Measurements from ENCODE around the gene BMPR1B.

The BMPR1B gene

DNA sequence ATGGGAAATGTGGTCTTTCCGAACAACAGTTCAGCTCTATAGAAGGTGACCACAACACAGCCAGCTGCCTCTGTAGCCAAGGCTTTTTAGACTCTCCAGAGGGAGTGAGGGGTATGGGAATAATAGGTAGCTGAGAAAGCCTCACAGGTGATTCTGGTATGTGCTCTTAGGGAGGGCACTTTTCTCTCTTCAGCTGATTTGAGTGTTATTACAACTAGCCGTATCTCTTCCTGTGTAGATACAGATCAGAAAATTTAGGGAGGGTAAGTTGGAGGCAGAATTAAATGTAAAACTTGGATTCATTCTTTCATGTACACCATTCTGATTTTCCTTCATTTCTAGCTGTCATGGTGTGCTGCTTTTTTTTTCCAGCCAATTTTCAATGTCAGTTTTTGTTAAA is 154.9 kb downstream of the BMPR1B start:
- no peak for DNase-seq (ENCODE audit: low spot score)

DNA sequence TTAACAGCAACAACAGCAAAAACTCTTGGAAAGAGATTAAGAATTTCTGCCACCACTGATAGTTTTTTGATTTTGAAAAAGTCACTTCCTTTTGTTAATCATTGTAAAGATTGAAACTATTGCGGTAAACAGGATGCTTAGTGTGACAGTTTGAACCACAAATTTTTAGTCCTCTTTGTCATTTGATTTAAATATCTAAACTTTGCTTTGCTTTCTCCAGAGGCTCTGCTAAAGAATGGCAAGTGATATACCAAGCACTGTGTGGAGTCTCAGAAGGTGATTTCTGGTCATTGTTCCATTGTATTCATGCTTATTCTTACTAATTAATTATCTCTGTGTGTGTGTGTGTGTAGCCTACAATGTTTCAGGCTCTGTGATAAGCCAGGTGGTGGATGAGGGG is 155.6 kb downstream of the BMPR1B start:
- DNase-seq (ENCODE audit: low spot score): no peak

DNA sequence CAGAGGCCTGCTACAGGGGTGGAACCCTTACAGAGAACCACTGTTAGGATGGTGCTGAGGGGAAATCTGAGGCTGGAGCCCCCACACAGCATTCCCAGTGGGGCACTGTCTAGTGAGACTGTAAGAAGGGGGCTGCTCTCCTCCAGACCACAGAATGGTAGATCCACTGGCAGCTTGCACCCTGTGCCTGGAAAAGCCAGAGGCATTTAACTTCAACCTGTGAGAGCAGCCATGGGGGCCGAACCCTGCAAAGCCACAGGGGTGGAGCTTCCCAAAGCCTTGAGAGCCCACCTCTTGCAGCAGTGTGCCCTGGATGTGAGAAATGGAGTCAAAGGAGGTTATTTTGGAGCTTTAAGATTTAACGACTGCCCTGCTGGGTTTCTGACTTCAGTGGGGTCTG is 159.4 kb downstream of the BMPR1B start:
- no peak for DNase-seq (ENCODE audit: low spot score)

DNA sequence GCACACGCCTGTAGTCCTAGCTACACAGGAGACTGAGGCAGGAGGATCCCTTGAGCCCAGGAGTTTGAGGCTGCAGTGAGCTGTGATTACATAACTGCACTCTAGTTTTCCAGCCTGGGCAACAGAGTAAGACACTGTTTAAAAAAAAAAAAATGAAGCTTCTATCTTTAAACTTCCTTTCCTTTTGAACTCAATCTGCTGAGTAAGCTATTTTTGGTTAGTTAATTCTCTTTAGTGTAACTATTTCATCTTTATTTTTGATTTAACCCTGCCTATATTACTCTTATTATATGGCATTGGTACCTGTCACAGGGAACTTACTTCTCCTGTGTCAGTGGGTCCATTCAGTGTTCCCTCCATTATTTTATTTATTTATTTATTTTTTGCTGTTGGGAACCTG is 160.8 kb downstream of the BMPR1B start:
- no peak for DNase-seq (ENCODE audit: low spot score)

DNA sequence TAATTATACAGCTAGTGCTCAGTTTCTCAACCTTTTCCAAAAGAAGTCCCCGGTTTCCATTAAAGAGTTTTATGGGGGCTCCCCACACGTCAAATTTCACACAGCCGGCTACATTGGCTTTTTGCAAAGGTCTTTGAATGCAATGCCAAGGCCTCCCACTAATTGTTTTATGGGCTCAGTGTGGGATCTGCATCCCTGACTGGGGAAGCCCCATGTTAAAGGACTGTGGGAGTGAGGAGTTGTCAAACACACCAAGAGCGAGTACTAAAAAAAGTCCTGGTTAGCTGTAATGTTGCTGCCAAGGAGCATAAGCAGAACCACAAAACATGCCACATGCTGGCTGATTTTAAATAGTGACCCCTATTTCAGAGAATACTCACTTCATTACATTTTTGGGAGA is 162.6 kb downstream of the BMPR1B start:
- no peak for DNase-seq (ENCODE audit: low spot score)

DNA sequence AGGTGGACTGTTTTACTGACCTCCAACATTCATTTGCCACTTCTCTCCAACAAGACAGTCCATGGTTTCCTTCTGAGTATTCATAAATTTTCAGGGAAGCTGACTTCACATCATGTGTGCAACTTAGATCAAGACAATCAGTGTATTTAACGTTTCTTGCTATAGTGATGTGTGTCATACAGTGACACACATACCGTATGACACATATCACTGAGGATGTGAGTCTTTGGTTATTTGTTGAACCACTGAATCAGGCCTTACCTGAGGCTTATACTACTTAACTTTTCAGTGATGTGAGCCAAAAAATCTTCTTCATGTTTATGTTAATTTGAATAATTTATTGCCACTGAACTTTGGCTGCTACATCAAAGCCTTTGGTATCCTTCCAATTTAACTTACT is 166.8 kb downstream of the BMPR1B start:
- DNase-seq (ENCODE audit: low spot score): no peak

DNA sequence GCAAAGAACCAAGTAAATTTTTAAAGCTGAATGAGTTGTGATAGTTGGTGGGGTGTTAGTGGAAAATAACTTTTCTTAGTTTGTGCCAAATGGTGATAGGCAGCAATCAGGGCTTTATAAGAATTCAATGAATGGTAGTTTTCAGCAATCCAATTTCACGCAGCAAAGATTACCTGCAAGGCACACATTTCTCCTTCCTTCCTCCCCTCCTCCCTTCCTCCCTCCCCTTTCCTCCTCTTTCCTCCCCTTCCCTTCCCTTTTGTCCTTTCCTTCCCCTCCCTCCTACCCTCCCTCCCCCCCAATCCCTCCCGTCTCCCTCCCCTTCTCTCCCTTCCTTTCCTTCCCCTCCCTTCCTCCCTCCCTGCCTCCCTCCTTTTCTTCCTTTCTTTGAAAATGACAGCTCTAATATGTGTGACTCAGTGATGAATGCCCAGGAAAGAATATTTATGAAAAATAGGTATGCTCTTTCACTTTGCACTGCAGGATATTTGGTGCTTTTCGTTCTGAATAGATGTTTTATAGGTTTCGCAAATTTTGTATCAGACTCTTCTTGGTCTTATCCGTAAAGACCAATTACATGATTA is 168.1 kb downstream of the BMPR1B start:
- no peak for DNase-seq (ENCODE audit: low spot score)

DNA sequence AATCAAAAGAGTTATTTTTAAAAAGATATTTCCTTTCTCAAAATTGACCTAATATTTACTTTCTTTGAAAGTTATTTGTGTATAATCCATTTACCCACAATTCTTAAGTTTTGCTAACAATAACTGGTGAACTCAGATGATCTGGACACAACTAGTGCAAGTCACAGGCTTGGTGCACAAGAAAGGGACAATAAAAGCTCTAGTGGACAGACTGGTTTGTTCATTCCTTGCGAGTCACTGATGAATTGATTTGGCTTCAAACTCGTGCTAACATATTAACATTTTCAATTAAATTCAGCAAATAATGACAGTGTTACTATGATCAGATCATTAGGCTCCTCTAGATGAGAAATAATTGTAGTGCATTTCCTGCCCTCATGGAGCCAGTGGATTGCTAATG is 169.2 kb downstream of the BMPR1B start:
- no peak for DNase-seq (ENCODE audit: low spot score)

DNA sequence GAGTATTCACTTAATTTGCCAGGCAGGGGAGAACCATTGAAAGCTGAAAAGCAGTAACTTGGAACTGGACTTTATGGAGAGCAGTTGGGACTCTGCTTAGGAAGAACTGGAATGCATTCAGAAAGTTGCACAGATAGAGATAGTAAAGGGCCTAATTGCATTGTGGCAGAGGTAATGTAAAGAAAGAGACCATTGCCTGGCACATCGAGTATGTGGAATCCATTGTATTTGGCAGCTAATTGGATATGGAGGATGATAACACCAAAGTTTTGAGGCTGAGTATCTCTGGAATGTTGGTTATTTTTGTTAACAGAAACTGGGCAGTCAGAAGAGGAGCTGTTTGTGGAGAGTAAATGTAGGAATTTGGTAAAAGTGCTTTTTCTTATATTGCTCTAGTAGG is 169.9 kb downstream of the BMPR1B start:
- no peak for DNase-seq (ENCODE audit: low spot score)

DNA sequence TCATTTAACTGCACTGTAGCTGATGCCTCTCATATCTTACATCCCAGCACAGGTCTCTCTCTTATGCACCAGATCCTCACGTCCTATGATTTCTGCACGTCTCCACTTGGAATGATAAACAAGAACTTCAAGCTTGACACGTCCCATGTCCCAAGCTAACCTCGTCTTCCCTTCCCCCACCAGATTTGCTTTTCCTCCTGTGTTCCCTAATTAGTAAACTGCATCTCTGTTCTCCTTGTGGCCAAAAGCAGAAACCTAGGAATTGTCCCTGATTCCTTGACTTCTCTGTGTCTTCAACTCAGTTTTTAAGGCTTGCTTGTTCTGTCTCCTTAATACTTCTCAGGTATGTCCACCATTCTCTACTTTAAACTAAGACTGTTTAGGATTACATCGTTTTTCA is 171.9 kb downstream of the BMPR1B start:
- no peak for DNase-seq (ENCODE audit: low spot score)

DNA sequence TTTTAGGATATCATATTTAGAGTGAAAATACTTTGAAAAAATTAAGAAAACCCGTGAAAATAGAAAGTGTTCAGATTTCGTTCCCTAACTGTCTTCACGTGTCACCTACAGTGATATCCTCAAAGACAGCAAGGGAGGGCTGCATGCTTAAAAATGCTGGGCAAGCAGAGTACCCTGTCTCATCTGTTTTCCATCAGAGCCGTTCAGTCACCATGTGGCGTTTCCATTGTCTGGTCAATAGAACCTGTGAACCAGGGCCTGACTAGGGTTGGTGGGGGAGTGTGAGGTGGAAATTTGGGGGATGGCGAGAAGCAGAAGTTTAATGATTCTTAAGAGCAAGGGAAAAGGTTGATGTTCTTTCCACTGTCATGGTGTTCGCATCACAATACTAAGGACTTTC is 173.9 kb downstream of the BMPR1B start:
- DNase-seq (ENCODE audit: low spot score): no peak

DNA sequence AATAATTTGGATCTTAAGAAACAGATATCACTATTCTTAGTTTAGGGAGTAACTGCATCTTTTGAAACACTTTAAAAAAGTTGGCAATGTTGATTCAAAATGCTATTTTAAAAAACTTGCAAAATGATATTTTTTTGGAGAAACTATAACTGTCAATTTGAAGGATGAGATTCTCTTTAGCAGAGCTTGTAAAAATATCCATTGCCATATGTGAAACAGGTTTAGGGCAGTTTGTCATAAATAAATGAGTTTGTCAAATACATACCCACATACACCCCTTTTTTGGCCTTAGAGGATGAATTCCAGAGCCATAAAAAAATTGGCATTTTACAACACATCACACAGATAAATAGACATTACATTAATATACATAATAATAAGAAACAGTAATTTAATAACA is 174.6 kb downstream of the BMPR1B start:
- no peak for DNase-seq (ENCODE audit: low spot score)

DNA sequence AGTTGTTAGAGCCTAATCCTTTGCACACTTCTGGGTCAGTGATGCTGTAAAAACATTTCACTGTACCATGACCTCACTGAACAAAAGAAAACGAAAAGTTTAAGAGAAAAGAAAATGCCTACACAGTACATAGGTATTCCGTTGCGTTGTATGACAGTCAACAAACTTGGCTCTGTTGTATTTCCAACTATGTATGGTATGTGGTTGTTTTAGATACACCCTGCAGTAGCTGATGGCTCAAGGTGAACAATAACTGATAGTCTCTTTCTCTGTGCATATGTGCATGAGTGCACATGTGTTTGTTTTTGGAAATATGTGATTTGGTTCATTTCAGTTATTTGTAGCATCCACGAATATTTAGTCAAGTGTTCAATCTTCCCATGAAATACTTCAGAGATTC is 176.0 kb downstream of the BMPR1B start:
- DNase-seq (ENCODE audit: low spot score): no peak

DNA sequence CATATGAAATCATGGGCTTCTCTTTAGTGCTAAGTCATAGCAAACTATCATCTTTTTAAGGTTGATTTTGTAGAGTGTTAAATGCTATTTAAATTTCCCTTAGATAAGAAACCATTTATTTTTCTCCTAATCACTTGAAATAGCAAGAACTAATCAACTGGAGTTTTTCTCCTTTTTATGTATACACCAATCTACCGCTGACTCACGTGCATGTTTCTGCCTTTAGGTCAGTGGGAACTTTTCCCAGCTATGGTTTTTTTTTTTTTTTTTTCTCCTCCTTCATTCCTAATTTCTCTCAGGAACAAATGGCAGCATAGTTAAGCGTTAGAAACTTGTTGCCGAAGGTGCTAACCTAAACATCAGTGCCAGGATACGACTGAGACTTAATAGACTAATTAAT is 176.4 kb downstream of the BMPR1B start:
- DNase-seq (ENCODE audit: low spot score): no peak

DNA sequence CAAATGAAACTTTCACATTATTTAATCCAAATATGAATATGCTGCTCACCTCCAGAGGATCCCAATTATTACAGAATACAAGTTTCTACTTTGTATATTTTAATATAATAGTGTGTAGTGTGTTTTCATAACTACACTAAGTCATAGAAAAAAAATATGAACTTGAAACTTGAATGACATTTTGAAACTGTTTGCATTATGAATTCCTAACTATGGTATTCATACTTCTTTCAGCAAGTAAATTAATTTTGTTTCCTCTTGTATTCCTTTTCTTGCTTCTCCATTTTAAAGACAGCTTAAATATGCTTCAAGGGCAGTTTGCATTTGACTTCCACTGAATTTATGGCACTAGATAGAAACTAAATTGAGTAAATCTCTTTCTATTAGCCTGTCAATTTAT is 177.1 kb downstream of the BMPR1B start:
- no peak for DNase-seq (ENCODE audit: low spot score)

DNA sequence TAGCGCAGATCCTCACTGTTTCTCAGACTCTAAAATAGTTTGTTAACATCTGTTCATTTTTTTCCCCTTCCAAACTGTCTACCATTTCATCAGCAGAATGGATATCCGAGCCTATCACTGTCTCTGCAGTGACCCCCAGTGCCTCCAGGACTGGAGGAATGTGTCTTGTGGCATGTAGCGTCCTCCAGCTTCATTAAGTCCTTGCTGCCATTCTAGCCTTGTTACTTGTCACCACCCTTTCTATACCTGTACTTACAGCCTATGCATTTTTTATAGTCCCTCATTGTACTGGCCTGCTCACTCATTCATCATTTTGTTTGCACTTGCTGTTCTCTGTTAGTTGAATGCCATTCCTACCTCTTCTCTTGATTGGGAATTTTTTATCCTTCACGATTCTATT is 179.1 kb downstream of the BMPR1B start:
- DNase-seq (ENCODE audit: low spot score): no peak

DNA sequence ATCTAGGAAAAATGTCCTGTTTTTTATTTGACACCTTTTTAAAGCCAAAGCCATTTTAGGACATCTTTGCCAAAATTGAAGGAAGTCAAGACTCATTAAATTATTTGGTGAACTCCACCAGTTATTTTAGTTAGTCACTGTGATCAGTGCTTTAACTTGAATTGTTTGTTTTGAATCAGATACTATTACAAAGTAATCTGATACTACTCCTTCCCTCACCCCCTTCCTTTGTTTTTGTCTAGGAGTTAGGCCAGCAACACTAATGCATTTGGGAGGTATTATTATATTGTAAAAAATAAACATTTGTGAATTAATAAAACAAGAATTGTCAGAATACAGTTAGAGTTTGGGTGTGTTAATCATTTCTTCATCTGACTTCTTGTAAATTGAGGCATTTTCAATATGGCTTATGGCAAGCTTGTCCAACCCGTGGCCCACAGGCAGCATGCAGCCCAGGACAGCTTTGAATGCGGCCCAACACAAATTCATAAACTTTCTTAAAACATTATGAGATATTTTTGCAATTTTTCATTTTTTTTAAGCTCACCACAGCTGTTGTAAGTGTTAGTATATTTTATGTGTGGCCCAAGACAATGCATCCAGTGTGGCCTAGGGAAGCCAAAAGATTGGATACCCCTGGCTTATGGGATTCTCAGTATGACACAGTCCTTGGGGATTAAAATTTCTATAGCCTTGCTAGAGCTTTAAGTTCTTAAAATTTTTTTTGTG is 182.2 kb downstream of the BMPR1B start:
- no peak for DNase-seq (ENCODE audit: low spot score)

DNA sequence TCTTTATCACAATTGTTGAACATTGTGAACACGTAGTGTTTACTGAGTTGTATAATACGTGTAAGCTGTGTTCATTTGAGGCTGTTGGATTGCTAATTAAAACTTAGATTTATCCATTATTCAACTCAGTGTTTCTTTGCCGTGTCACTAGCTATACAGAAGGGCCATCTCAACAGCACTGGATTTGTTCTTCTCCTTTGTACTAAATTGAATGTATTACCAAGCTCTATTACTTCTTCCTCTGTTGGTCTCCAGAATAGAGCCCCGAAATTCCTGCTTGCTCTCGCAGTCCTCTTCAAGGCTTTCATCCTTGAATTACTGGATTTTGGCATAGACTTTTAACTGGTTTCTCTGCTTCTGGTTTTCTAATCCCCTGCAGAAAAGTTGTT is 182.8 kb downstream of the BMPR1B start:
- no peak for DNase-seq (ENCODE audit: low spot score)

DNA sequence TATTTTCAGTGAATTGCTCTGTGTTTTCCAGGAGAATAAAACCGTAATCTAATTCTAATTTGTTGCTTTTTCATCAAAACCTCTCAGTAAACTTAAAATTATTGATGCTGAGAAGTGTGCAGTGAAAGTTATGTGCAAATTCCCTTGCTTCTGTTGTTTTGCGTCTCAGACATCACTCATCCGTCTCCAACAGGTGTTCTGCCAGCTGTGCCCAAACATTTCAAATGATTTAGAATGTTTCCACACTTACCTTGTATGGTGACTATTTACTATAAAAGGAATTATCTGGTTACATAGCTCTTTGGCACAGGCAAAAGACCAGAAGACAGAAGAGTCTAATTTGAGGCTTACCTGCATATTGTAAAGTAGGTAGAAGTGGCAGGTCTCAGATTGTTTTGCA is 184.0 kb downstream of the BMPR1B start:
- DNase-seq (ENCODE audit: low spot score): no peak

DNA sequence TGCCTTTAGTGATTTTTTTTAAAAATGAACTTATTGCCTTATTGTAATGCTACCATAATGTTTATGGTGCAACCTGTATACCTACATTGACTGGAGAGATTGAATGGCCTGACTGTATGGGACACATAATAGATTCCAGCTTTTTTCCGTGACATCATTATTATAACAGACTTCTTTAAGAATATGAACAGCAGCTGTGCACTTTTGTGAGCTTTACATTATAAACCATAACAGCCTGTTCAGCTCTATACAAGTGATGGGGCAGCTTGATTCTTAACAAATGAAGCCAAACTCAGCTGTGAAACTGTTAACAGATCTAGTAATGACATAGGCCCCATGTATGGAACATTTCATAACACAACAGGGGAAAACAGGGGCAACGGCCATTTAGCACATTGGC is 187.0 kb downstream of the BMPR1B start:
- no peak for DNase-seq (ENCODE audit: low spot score)

DNA sequence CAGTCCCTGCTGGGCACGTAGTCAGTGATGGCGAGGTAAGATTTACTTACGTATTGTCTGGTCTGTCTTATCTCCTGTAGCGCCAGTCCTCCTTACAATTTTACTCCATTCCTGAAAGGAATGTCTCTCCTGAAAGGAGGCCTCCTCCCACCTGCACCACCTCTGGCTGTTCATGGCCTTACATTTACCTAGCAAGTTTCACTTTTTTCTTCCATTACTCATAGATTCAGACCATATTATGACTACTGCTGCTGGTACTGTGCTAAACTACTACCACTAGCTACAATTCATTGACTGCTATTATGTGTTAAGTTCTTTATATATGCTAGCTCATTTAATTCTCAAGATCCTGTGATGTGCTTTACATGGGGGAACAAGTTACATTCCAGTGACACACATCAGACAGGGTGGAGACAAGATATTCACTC is 189.9 kb downstream of the BMPR1B start:
- peak; percentile 36 for DNase-seq (ENCODE audit: low spot score)

DNA sequence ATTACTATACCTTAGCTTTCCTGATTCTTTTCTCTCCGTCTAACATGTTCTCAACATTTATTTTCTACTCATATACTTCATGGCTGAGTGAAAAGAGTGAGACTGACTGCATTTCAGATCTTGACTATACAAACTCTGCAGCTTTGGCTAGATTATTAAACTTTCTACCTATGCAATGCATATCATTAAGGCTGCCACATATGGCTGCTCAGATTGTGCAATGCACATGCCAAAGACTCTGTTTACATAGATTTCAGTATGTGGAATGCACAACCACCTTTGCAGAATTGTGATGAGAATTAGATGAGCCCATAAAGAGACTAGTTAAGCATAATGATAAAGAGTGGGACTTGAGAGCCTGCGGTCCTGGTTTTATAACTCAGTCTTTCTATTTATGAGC is 196.5 kb downstream of the BMPR1B start:
- DNase-seq (ENCODE audit: low spot score): no peak

DNA sequence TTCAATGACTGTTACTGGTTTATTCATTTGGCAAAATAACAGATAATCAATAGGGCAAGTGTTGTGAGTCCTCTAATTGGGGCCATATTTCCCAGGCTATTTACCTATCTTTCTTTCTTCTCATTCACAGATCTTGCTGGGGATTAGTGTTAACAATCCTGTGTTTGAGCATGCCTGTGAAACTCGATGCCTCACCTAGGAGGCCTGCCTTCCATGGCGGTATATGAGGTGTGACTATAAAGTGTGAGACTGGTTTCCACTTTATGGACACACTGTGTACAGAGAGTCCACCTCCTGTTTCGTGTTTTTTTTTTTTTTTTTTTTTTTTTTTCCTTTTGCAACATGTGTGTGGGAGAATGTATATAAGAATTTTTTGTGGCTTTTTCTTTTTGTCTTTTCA is 199.3 kb downstream of the BMPR1B start:
- DNase-seq (ENCODE audit: low spot score): peak; percentile 21

DNA sequence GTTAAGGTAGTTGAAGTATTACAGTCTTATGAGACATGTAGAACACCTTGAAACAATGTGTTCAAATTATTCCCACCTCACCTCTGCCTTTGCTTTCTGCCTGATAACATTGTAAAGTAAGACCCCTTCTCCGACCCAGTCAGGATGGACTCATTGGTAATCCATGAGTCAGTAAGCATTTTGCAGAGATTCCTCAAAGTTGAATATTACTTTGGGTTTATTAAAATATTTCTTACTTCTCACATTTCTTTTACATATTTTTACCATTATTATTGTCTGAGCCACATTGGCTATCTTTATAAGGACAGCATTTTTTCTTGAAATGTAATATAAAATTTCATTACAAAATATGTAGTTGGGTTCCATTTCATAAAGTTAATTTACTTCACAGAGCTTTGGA is 201.6 kb downstream of the BMPR1B start:
- DNase-seq (ENCODE audit: low spot score): no peak
